GM21423 (cell line): ENCODE results near the gene CGB7.
"Not testable (repeated sequence)": the region's sequence is repeated elsewhere in the genome, so short reads cannot be mapped to it uniquely, and the experiment has no call there.

Experiments
- ATAC-seq: cut with Tn5 transposase; IDR thresholded peaks from one replicate; pipeline ENCODE4 v1.9.1; 2021; ENCODE audit warnings: mild to moderate bottlenecking, moderate library complexity; ENCODE audit not compliant: unreplicated experiment

The CGB7 gene

GRCh38 chr19:49042666-49043065 is 14.9 kb downstream of the CGB7 start:
- ATAC-seq: not testable (repeated sequence)

GRCh38 chr19:49042177-49042576 is 15.4 kb downstream of the CGB7 start:
- ATAC-seq: no peak

- not testable (repeated sequence) for ATAC-seq
Measured at GRCh38 chr19:49039736-49040135, 17.8 kb downstream of the CGB7 start.

GRCh38 chr19:49038557-49039276 is 18.8 kb downstream of the CGB7 start:
- not testable (repeated sequence) for ATAC-seq

GRCh38 chr19:49038111-49038510 is 19.4 kb downstream of the CGB7 start:
- ATAC-seq: not testable (repeated sequence)

GRCh38 chr19:49036815-49037214 is 20.7 kb downstream of the CGB7 start, which contains the start of gene CGB1:
Gene CGB1, minus strand, starts transcription at chr19:49036895. Its CDS starts 184 bp downstream, at chr19:49036711.
- ATAC-seq: not testable (repeated sequence)

- not testable (repeated sequence) for ATAC-seq
Measured at GRCh38 chr19:49031642-49032301, 25.8 kb downstream of the CGB7 start, which contains the start of gene CGB2. Gene CGB2, plus strand, starts transcription at chr19:49031890. Its CDS starts 206 bp downstream, at chr19:49032096.

GRCh38 chr19:49030323-49030722 is 27.2 kb downstream of the CGB7 start:
- not testable (repeated sequence) for ATAC-seq

GRCh38 chr19:49029749-49030148 is 27.8 kb downstream of the CGB7 start:
- ATAC-seq: not testable (repeated sequence)

GRCh38 chr19:49028686-49029085 is 28.9 kb downstream of the CGB7 start:
- ATAC-seq: not testable (repeated sequence)

- ATAC-seq: not testable (repeated sequence)
Measured at GRCh38 chr19:49025599-49025998, 31.9 kb downstream of the CGB7 start.

- ATAC-seq: not testable (repeated sequence)
Measured at GRCh38 chr19:49025088-49025487, 32.5 kb downstream of the CGB7 start.

GRCh38 chr19:49024233-49024632 is 33.3 kb downstream of the CGB7 start, which contains the start of gene CGB3:
Gene CGB3, minus strand, starts transcription at chr19:49024333. Its CDS starts 362 bp downstream, at chr19:49023971.
- ATAC-seq: not testable (repeated sequence)

- no peak for ATAC-seq
Measured at GRCh38 chr19:49022116-49022515, 35.4 kb downstream of the CGB7 start.

GRCh38 chr19:49020931-49021895 is 36.3 kb downstream of the CGB7 start:
- ATAC-seq: no peak

GRCh38 chr19:49020342-49020741 is 37.2 kb downstream of the CGB7 start:
- no peak for ATAC-seq

GRCh38 chr19:49019242-49019932 is 38.2 kb downstream of the CGB7 start:
- no peak for ATAC-seq

- not testable (repeated sequence) for ATAC-seq
Measured at GRCh38 chr19:49018388-49019241, 38.9 kb downstream of the CGB7 start.

- ATAC-seq: no peak
Measured at GRCh38 chr19:49017666-49018351, 39.7 kb downstream of the CGB7 start.
